Stimulated activated CD4-positive, alpha-beta T cell treated with anti-CD3 and anti-CD28 coated beads, TNF-alpha, amount 100 ng/mL, for 1 hour (primary cell): ENCODE measurements around the gene CCDC127.

Source experiments
- DNase-seq, 3 donors: peaks; one replicate each; pipeline ENCODE4 v3.0.0-alpha.2; 2020; ENCODE audit warnings: low read depth in 3 of 3, low spot score in 1 of 3

The CCDC127 gene

GRCh38 chr5:190366-191035 lies 27.5 kb downstream of the CCDC127 start:
- no peak for DNase-seq

GRCh38 chr5:189976-190365 lies 28.0 kb downstream of the CCDC127 start:
- DNase-seq, result no peak

GRCh38 chr5:189486-189885 lies 28.5 kb downstream of the CCDC127 start:
- DNase-seq, result no peak

- DNase-seq, result peak; percentile 59 to 85 (median 71)
Observed at GRCh38 chr5:188488-189481, 29.2 kb downstream of the CCDC127 start.

GRCh38 chr5:187617-188451 lies 30.1 kb downstream of the CCDC127 start:
- no peak for DNase-seq

- no peak for DNase-seq
Observed at GRCh38 chr5:187042-187431, 30.9 kb downstream of the CCDC127 start.

GRCh38 chr5:186091-187041 lies 31.6 kb downstream of the CCDC127 start:
- no peak for DNase-seq

- DNase-seq, result no peak
Observed at GRCh38 chr5:185095-186070, 32.6 kb downstream of the CCDC127 start.

- no peak for DNase-seq
Observed at GRCh38 chr5:184471-184870, 33.5 kb downstream of the CCDC127 start.

GRCh38 chr5:182126-182525 lies 35.8 kb downstream of the CCDC127 start:
- DNase-seq, result no peak

- DNase-seq, result no peak
Observed at GRCh38 chr5:181566-181965, 36.4 kb downstream of the CCDC127 start.

GRCh38 chr5:181160-181559 lies 36.8 kb downstream of the CCDC127 start:
- no peak for DNase-seq

GRCh38 chr5:180286-180918 lies 37.6 kb downstream of the CCDC127 start:
- DNase-seq, result no peak

GRCh38 chr5:179401-179800 lies 38.6 kb downstream of the CCDC127 start:
- no peak for DNase-seq

- DNase-seq, result no peak
Observed at GRCh38 chr5:178110-178509, 39.8 kb downstream of the CCDC127 start.

GRCh38 chr5:176296-176823 lies 41.6 kb downstream of the CCDC127 start:
- DNase-seq, result no peak

- DNase-seq, result no peak
Observed at GRCh38 chr5:174876-175465, 43.0 kb downstream of the CCDC127 start.

- no peak for DNase-seq
Observed at GRCh38 chr5:174291-174600, 43.7 kb downstream of the CCDC127 start.
